BLaER1 treated with 17β-estradiol and CSF1 and Interleukin-3, amounts not matched to agents 10 nM and 100 nM (cell line): ENCODE results near the gene AP1G2.

ENCODE experiments used
- H3K27ac ChIP-seq, 11 experiments: shearing (Covaris generic); formaldehyde crosslinking; 2 replicates each; pipeline ENCODE4 v1.8.1; 2022
- H3K27me3 ChIP-seq, 11 experiments: shearing (Covaris generic); formaldehyde crosslinking; 2 replicates each; pipeline ENCODE4 v1.8.1; 2022
- H3K36me3 ChIP-seq, 11 experiments: shearing (Covaris generic); formaldehyde crosslinking; 2 replicates each; pipeline ENCODE4 v1.8.1; 2022
- H3K4me1 ChIP-seq, 10 experiments: shearing (Covaris generic); formaldehyde crosslinking; 2 replicates each; pipeline ENCODE4 v1.8.1; 2022
- H3K4me2 ChIP-seq, 11 experiments: shearing (Covaris generic); formaldehyde crosslinking; 2 replicates each; pipeline ENCODE4 v1.8.1; 2022
- H3K4me3 ChIP-seq, 10 experiments: shearing (Covaris generic); formaldehyde crosslinking; 2 replicates each; pipeline ENCODE4 v1.8.1; 2022
- H3K9ac ChIP-seq, 11 experiments: shearing (Covaris generic); formaldehyde crosslinking; 2 replicates each; pipeline ENCODE4 v1.8.1; 2022
- H3K9me3 ChIP-seq, 11 experiments: shearing (Covaris generic); formaldehyde crosslinking; replicated peaks in 1 of 11; 2 replicates each; pipeline ENCODE4 v1.8.1; 2022
- H4K20me1 ChIP-seq, 11 experiments: shearing (Covaris generic); formaldehyde crosslinking; 2 replicates each; pipeline ENCODE4 v1.8.1; 2022
- Cebpa-rat ChIP-seq, 11 experiments: shearing (Covaris generic); IDR thresholded peaks; 2 replicates each; pipeline ENCODE4 v1.8.1; 2022

The AP1G2 gene

GRCh38 chr14:23513818-23514643, 53.6 kb downstream of the AP1G2 start:
- no peak overlapping the region for H3K4me3 ChIP-seq
- no peak overlapping the region for H3K27ac ChIP-seq
- H3K36me3 ChIP-seq, result peaks cover 0 to 5% (median 0%) of the 10 kb centered on the region in 11 experiments; a peak in 3 of 22 replicates
- no peaks in the 10 kb centered on the region for H3K27me3 ChIP-seq
- no peak overlapping the region for H3K9ac ChIP-seq
- no peaks in the 10 kb centered on the region for H3K9me3 ChIP-seq
- no peaks in the 10 kb centered on the region for H4K20me1 ChIP-seq
- peaks cover 0 to 10% (median 7%) of the 10 kb centered on the region in 10 experiments; a peak in 11 of 20 replicates for H3K4me1 ChIP-seq
- no peak overlapping the region for H3K4me2 ChIP-seq
- no peak for TF ChIP-seq Cebpa-rat (IDR thresholded peaks at IDR 0.05)

- peaks cover 0 to 10% (median 7%) of the 10 kb centered on the region in 10 experiments; a peak in 11 of 20 replicates for H3K4me1 ChIP-seq
- H3K27ac ChIP-seq, result no peak overlapping the region
- H3K9ac ChIP-seq, result no peak overlapping the region
- TF ChIP-seq Cebpa-rat (IDR thresholded peaks at IDR 0.05), result no peak
- H3K36me3 ChIP-seq, result peaks cover 0 to 5% (median 0%) of the 10 kb centered on the region in 11 experiments; a peak in 3 of 22 replicates
- H4K20me1 ChIP-seq, result no peaks in the 10 kb centered on the region
- H3K4me2 ChIP-seq, result no peak overlapping the region
- no peaks in the 10 kb centered on the region for H3K27me3 ChIP-seq
- no peaks in the 10 kb centered on the region for H3K9me3 ChIP-seq
- no peak overlapping the region for H3K4me3 ChIP-seq
These were observed 54.4 kb downstream of the AP1G2 start for GRCh38 chr14:23513005-23513817.

- peaks cover 0 to 9% (median 0%) of the 10 kb centered on the region in 11 experiments; a peak in 5 of 22 replicates for H3K36me3 ChIP-seq
- H3K4me1 ChIP-seq, result peaks cover 0 to 10% (median 7%) of the 10 kb centered on the region in 10 experiments; a peak in 11 of 20 replicates
- H3K4me3 ChIP-seq, result no peak overlapping the region
- TF ChIP-seq Cebpa-rat (IDR thresholded peaks at IDR 0.05), result no peak
- peak overlapping the region in 5 of 11 experiments; percentile 15 to 56 (median 37); a peak in 7 of 22 replicates for H3K4me2 ChIP-seq
- no peak overlapping the region for H3K9ac ChIP-seq
- H3K27ac ChIP-seq, result no peak overlapping the region
- no peaks in the 10 kb centered on the region for H4K20me1 ChIP-seq
- no peaks in the 10 kb centered on the region for H3K9me3 ChIP-seq
- no peaks in the 10 kb centered on the region for H3K27me3 ChIP-seq
These were observed 55.4 kb downstream of the AP1G2 start for GRCh38 chr14:23512156-23512555.
